Ishikawa (cell line): ENCODE measurements around the gene ARG2.

Experiments
- CEBPB ChIP-seq: IDR thresholded peaks from 2 replicates; pipeline ENCODE4 v1.6.1; 2012
- EP300 ChIP-seq: IDR thresholded peaks from 2 replicates; pipeline ENCODE4 v1.6.1; 2012; ENCODE audit warnings: borderline replicate concordance

DNA sequence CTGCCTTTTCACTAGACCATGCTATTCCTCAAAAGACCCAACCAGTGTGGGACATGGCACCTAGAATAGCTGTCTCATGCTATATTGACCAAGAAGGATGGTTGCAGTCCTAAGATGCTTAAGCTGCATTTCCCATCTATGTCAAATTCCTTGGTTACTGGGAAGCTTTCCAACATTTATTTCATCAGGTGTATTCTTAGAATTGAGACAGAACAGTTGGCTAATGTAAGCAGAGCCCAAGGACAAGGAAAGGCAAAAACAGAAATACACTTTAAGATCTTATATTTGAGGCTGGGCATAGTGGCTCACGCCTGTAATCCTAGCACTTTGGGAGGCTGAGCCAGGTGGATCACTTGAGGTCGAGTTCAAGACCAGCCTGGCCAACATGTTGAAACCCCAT, 24.7 kb downstream of the ARG2 start:
- TF ChIP-seq CEBPB (no peak), EP300 (no peak)
